ENCODE measurements around the gene FBLN1. TPM values are rescaled to one million over a fixed set of nuclear protein-coding genes. Genes with fewer than 3 reads are reported as not detected.
"Not testable (repeated sequence)": the region's sequence is repeated elsewhere in the genome, so short reads cannot be mapped to it uniquely, and the experiment has no call there.

FBLN1 gene
- polyA plus RNA-seq, 1 experiment, result 241 TPM

DNA sequence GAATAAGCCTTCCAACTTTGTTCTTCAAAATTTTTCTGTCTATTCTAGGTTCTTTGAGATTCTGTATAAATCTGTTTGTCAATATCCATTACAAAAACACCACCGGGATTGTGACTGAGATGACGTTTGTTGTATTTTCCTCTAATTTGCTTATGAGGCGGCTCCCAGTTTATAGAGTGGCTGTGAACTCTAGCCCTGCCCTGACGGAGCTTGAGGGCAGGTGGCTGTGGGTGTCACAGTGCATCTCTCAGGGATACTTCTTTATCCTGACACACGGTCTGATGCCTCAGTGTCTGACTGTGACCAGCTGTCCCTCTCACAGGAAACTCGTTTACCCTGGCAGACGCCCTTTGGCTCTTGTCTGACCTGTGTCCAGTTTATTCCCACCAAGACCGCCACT, 115.3 kb downstream of the FBLN1 start:
- no peak overlapping the region for H3K27ac ChIP-seq (ENCODE audit: low read depth, low read length)
- no peak for TF ChIP-seq CTCF (IDR thresholded peaks at IDR 0.05; ENCODE audit: low read depth, low read length)
- ChIA-PET POLR2A (no interaction called here), CTCF (no interaction called here)
- DNase-seq (ENCODE audit: low read depth, low spot score), result no peak
- H3K27me3 ChIP-seq (ENCODE audit: control insufficient read depth, insufficient read depth, low read length), result peaks cover 3% of the 10 kb centered on the region
- H3K4me3 ChIP-seq (ENCODE audit: low read depth, low read length), result no peak overlapping the region
- no peaks in the 10 kb centered on the region for H3K9me3 ChIP-seq (ENCODE audit: control insufficient read depth, insufficient read depth, low read length)

GRCh38 chr22:45620706-45621105, 118.0 kb downstream of the FBLN1 start:
- ChIA-PET CTCF (no interaction called here), POLR2A (no interaction called here)
- H3K27me3 ChIP-seq (ENCODE audit: control insufficient read depth, insufficient read depth, low read length), result peaks cover 9% of the 10 kb centered on the region
- no peak overlapping the region for H3K27ac ChIP-seq (ENCODE audit: low read depth, low read length)
- H3K4me3 ChIP-seq (ENCODE audit: low read depth, low read length), result no peak overlapping the region
- TF ChIP-seq CTCF (IDR thresholded peaks at IDR 0.05; ENCODE audit: low read depth, low read length), result no peak
- DNase-seq (ENCODE audit: low read depth, low spot score), result no peak
- H3K9me3 ChIP-seq (ENCODE audit: control insufficient read depth, insufficient read depth, low read length), result no peaks in the 10 kb centered on the region

GRCh38 chr22:45621836-45622600, 119.3 kb downstream of the FBLN1 start:
- Histone ChIP-seq H3K27me3 (ENCODE audit: control insufficient read depth, insufficient read depth, low read length) (peaks cover 9% of the 10 kb centered on the region), H3K9me3 (ENCODE audit: control insufficient read depth, insufficient read depth, low read length) (no peaks in the 10 kb centered on the region), H3K4me3 (ENCODE audit: low read depth, low read length) (no peak overlapping the region), H3K27ac (ENCODE audit: low read depth, low read length) (no peak overlapping the region)
- DNase-seq (ENCODE audit: low read depth, low spot score), result no peak
- TF ChIP-seq CTCF (IDR thresholded peaks at IDR 0.05; ENCODE audit: low read depth, low read length), result no peak
- ChIA-PET POLR2A (interaction anchor here (1.1 kb wide), 1 partner anchor 29 kb away, joined by 4 read pairs; no protein-coding TSS in a partner anchor), CTCF (no interaction called here)

- H3K4me3 ChIP-seq (ENCODE audit: low read depth, low read length); POLR2A ChIA-PET: not testable (repeated sequence)
- CTCF ChIA-PET, result interaction anchor here (0.6 to 0.8 kb wide), 2 partner anchors 32 to 52 kb away, joined by 3 to 4 read pairs; no protein-coding TSS in a partner anchor
Observed at GRCh38 chr22:45623464-45624145, 120.9 kb downstream of the FBLN1 start.

DNA sequence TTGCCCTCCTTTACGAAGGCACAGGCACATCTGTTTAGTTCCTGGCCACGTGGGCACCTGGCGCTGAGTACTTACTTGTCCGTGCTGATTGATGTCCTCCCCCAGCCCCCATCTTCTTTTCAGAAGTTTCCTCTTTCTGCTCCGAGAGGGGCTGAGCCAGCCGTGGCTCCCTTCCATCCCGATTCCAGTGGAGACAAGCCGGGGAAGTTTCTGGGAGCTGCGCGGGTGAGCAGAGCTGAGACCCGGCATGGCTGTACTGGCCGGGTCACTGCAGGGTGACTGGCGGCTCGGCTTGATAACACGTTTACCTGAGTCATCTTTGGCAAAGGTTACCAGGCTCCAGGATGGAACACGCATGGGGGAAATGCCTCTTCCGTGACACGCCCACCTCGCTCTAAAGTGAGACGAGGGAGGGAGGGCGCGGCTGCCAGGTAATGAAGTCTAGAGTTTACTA, 123.5 kb downstream of the FBLN1 start:
- ChIA-PET CTCF (no interaction called here), POLR2A (no interaction called here)
- no peak for DNase-seq (ENCODE audit: low read depth, low spot score)
- Histone ChIP-seq H3K4me3 (ENCODE audit: low read depth, low read length) (no peak overlapping the region), H3K9me3 (ENCODE audit: control insufficient read depth, insufficient read depth, low read length) (no peaks in the 10 kb centered on the region), H3K27me3 (ENCODE audit: control insufficient read depth, insufficient read depth, low read length) (peaks cover 25% of the 10 kb centered on the region), H3K27ac (ENCODE audit: low read depth, low read length) (no peak overlapping the region)
- TF ChIP-seq CTCF (IDR thresholded peaks at IDR 0.05; ENCODE audit: low read depth, low read length), result no peak

More at GRCh38 chr22:45623464-45624145, 120.9 kb downstream of the FBLN1 start:
- H3K27ac ChIP-seq (ENCODE audit: low read depth, low read length); DNase-seq (ENCODE audit: low read depth, low spot score); H3K27me3 ChIP-seq (ENCODE audit: control insufficient read depth, insufficient read depth, low read length); H3K9me3 ChIP-seq (ENCODE audit: control insufficient read depth, insufficient read depth, low read length): not testable (repeated sequence)

Data from AG04450 (cell line).